IMR-90 (cell line): Measurements from ENCODE around the gene TMPRSS13. TPM values are rescaled to one million over a fixed set of nuclear protein-coding genes. Genes with fewer than 3 reads are reported as not detected.

Experiments
- ATAC-seq: fragments of 200-7000 bp; cut with Tn5 transposase; 2 replicates; pipeline ENCODE4 v1.9.1; 2020; ENCODE audit warnings: low read depth, mild to moderate bottlenecking, moderate library complexity
- BruUV-seq: library from RNA; stranded (reverse); fragments of 400-500 nt; replicated peaks from 2 replicates; lab custom pipeline; 2021; lab: Mats Ljungman, UMichigan
- CTCF ChIA-PET: fragments of 300-600 bp; formaldehyde crosslinking; extraction: SDS; loops from one replicate; lab custom pipeline; 2021; ENCODE audit warnings: antibody characterized with exemption; lab: Yijun Ruan, JAX
- POLR2A ChIA-PET: fragments of 300-600 bp; sonication (Branson Sonifier 250); formaldehyde crosslinking; loops from one replicate; lab custom pipeline; 2022; ENCODE audit warnings: antibody characterized with exemption; ENCODE audit not compliant: unreplicated experiment; lab: Charles Lee
- DNase-seq: peaks from one replicate; pipeline ENCODE4 v3.0.0; 2013
- H2AFZ ChIP-seq: replicated peaks from 2 replicates; pipeline ENCODE3; 2013; ENCODE audit warnings: low read length, mild to moderate bottlenecking; ENCODE audit not compliant: poor library complexity
- H2AK5ac ChIP-seq: 2 replicates; pipeline ENCODE4 v1.6.1; 2013; ENCODE audit warnings: low read depth, low read length, inconsistent platforms
- H2AK9ac ChIP-seq: replicated peaks from 2 replicates; pipeline ENCODE3; 2013; ENCODE audit warnings: mild to moderate bottlenecking, low read depth, low read length, moderate library complexity; ENCODE audit not compliant: poor library complexity
- H2BK120ac ChIP-seq: 2 replicates; pipeline ENCODE4 v1.6.1; 2013; ENCODE audit warnings: low read depth, low read length, inconsistent platforms
- H2BK15ac ChIP-seq: 3 replicates; pipeline ENCODE4 v1.6.1; 2013; ENCODE audit warnings: low read depth, low read length, inconsistent platforms
- H2BK20ac ChIP-seq: 2 replicates; pipeline ENCODE4 v1.6.1; 2013; ENCODE audit warnings: low read depth, mild to moderate bottlenecking, inconsistent platforms, low read length, moderate library complexity
- H2BK5ac ChIP-seq: 2 replicates; pipeline ENCODE4 v1.6.1; 2013; ENCODE audit warnings: mild to moderate bottlenecking, low read depth, low read length, inconsistent platforms; ENCODE audit not compliant: poor library complexity, severe bottlenecking
- H3K14ac ChIP-seq: replicated peaks from 2 replicates; pipeline ENCODE4 v1.6.1; 2013; ENCODE audit warnings: low read depth, low read length, inconsistent platforms
- H3K18ac ChIP-seq: 2 replicates; pipeline ENCODE4 v1.6.1; 2013; ENCODE audit warnings: low read depth, low read length, control low read depth
- H3K23ac ChIP-seq: 2 replicates; pipeline ENCODE4 v1.6.1; 2013; ENCODE audit warnings: low read depth, low read length, inconsistent platforms
- H3K27ac ChIP-seq: 2 replicates; pipeline ENCODE4 v1.5.1; 2013; ENCODE audit warnings: mild to moderate bottlenecking, control low read depth, low read length; ENCODE audit not compliant: insufficient read depth
- H3K27me3 ChIP-seq: 2 replicates; pipeline ENCODE4 v1.6.1; 2013; ENCODE audit warnings: low read length; ENCODE audit not compliant: control insufficient read depth, insufficient read depth
- H3K36me3 ChIP-seq: 2 replicates; pipeline ENCODE4 v1.6.1; 2013; ENCODE audit warnings: low read length, mixed read lengths; ENCODE audit not compliant: control insufficient read depth, insufficient read depth
- H3K4ac ChIP-seq: 2 replicates; pipeline ENCODE4 v1.6.1; 2013; ENCODE audit warnings: low read depth, low read length, inconsistent platforms
- H3K4me1 ChIP-seq: 2 replicates; pipeline ENCODE4 v1.6.1; 2013; ENCODE audit warnings: low read length, mixed read lengths; ENCODE audit not compliant: control insufficient read depth, insufficient read depth
- H3K4me2 ChIP-seq: 2 replicates; pipeline ENCODE4 v1.6.1; 2013; ENCODE audit warnings: low read depth, mild to moderate bottlenecking, control low read depth, low read length, moderate library complexity
- H3K4me3 ChIP-seq: 2 replicates; pipeline ENCODE4 v1.5.1; 2013; ENCODE audit warnings: low read depth, mild to moderate bottlenecking, control low read depth, low read length, moderate library complexity; ENCODE audit not compliant: insufficient read depth
- H3K56ac ChIP-seq: 2 replicates; pipeline ENCODE4 v1.6.1; 2013; ENCODE audit warnings: low read length, inconsistent platforms; ENCODE audit not compliant: insufficient read depth; ENCODE audit errors: extremely low read depth
- H3K79me1 ChIP-seq, 2 experiments: 2 replicates each; pipeline ENCODE4 v1.6.1; 2013; ENCODE audit warnings: low read length in 2 of 2, inconsistent platforms in 1 of 2, low read depth in 1 of 2
- H3K9ac ChIP-seq: 2 replicates; pipeline ENCODE4 v1.6.1; 2013; ENCODE audit warnings: low read depth, low read length, control low read depth
- H3K9me1 ChIP-seq: 2 replicates; pipeline ENCODE4 v1.6.1; 2013; ENCODE audit warnings: low read length, inconsistent platforms; ENCODE audit not compliant: insufficient read depth
- H3K9me3 ChIP-seq: 2 replicates; pipeline ENCODE4 v1.6.1; 2013; ENCODE audit warnings: low read length; ENCODE audit not compliant: control insufficient read depth, insufficient read depth
- H4K20me1 ChIP-seq: 2 replicates; pipeline ENCODE4 v1.6.1; 2013; ENCODE audit warnings: low read length, inconsistent platforms; ENCODE audit not compliant: insufficient read depth
- H4K5ac ChIP-seq: 2 replicates; pipeline ENCODE4 v1.6.1; 2013; ENCODE audit warnings: mild to moderate bottlenecking, low read depth, low read length, control low read depth
- H4K8ac ChIP-seq, 2 experiments: 2 replicates each; pipeline ENCODE4 v1.6.1; 2013; ENCODE audit warnings: low read depth in 2 of 2, low read length in 2 of 2, control low read depth in 1 of 2, inconsistent platforms in 1 of 2
- H4K91ac ChIP-seq: 2 replicates; pipeline ENCODE4 v1.6.1; 2013; ENCODE audit warnings: low read depth, low read length, inconsistent platforms; ENCODE audit not compliant: insufficient read depth
- BHLHE40 ChIP-seq: fragments of 150-350 bp; IDR thresholded peaks from 2 replicates; pipeline ENCODE4 v1.6.1; 2016; ENCODE audit warnings: mild to moderate bottlenecking, low read depth, low read length
- CEBPB ChIP-seq: IDR thresholded peaks from 2 replicates; pipeline ENCODE4 v1.6.1; 2012; ENCODE audit warnings: low read depth, low read length, improper control_type of control experiment
- CHD1 ChIP-seq: IDR thresholded peaks from 2 replicates; pipeline ENCODE4 v1.6.1; 2012; ENCODE audit warnings: low read depth, low read length, improper control_type of control experiment
- ELK1 ChIP-seq: fragments of 150-350 bp; IDR thresholded peaks from 2 replicates; pipeline ENCODE4 v1.6.1; 2016; ENCODE audit warnings: low read depth, mild to moderate bottlenecking, low read length, moderate library complexity, borderline replicate concordance
- MAFK ChIP-seq: IDR thresholded peaks from 2 replicates; pipeline ENCODE4 v1.6.1; 2012; ENCODE audit warnings: low read depth, low read length, improper control_type of control experiment
- MAZ ChIP-seq: IDR thresholded peaks from 2 replicates; pipeline ENCODE4 v1.6.1; 2012; ENCODE audit warnings: low read depth, mild to moderate bottlenecking, low read length, improper control_type of control experiment, moderate library complexity, borderline replicate concordance
- MXI1 ChIP-seq: IDR thresholded peaks from 2 replicates; pipeline ENCODE4 v1.6.1; 2012; ENCODE audit warnings: low read depth, mild to moderate bottlenecking, low read length, moderate library complexity, borderline replicate concordance
- RCOR1 ChIP-seq: IDR thresholded peaks from 2 replicates; pipeline ENCODE4 v1.6.1; 2012; ENCODE audit warnings: mild to moderate bottlenecking, low read length, improper control_type of control experiment; ENCODE audit not compliant: insufficient replicate concordance
- RFX5 ChIP-seq: IDR thresholded peaks from 2 replicates; pipeline ENCODE4 v1.8.0; 2012; ENCODE audit warnings: low read depth, mild to moderate bottlenecking, low read length, moderate library complexity
- SMC3 ChIP-seq: fragments of 150-350 bp; IDR thresholded peaks from 2 replicates; pipeline ENCODE4 v1.6.1; 2016; ENCODE audit warnings: low read depth, mild to moderate bottlenecking, antibody characterized with exemption, low read length, moderate library complexity
- WGBS, 2 experiments: methylation state at CpG; one replicate each; pipeline versions ENCODE4 v1.1.5 to v1.1.7; 2013; ENCODE audit warnings: missing lambda C conversion rate in 2 of 2; ENCODE audit not compliant: insufficient read length in 1 of 2; ENCODE audit errors: extremely low coverage in 2 of 2; 5-methylcytosine and 5-hydroxymethylcytosine counted together
- dilution Hi-C: fragments of 300-500 bp; cut with HindIII; formaldehyde crosslinking; loops from one replicate; pipeline ENCODE4 v1.14.3; 2018; ENCODE audit warnings: low sequenced_read_pairs; ENCODE audit not compliant: unreplicated experiment
- in situ Hi-C: fragments of 300-500 bp; cut with MboI; formaldehyde crosslinking; loops from 3 replicates; pipeline ENCODE4 v1.14.3; 2019; ENCODE audit warnings: low sequenced_read_pairs, inconsistent platforms, mixed read lengths
- intact Hi-C: fragments of 100-400 bp; cut with micrococcal nuclease; formaldehyde crosslinking; loops from 2 replicates; pipeline ENCODE4 v1.10.0; 2022
- polyA plus RNA-seq, 3 experiments: library from polyadenylated mRNA; depleted of rRNA; stranded (reverse); fragments of >200 nt; gene quantifications; 2 replicates each; pipeline ENCODE4 v1.2.3, GENCODE V29; 2012; ENCODE audit warnings: low replicate concordance in 1 of 3
- total RNA-seq: library from RNA; depleted of rRNA; stranded (reverse); fragments of >200 nt; gene quantifications from 2 replicates; pipeline ENCODE4 v1.2.3, GENCODE V29; 2012
- TF ChIP-seq, protein P1 (sequence below): fragments of 150-350 bp; IDR thresholded peaks from 2 replicates; pipeline ENCODE4 v1.6.1; 2017; ENCODE audit warnings: mild to moderate bottlenecking, antibody characterized with exemption, low read length, low read depth

Gene TMPRSS13
- total and polyA plus RNA-seq, 2 of the 4 experiments (the other 2 are of a cell fraction) = not detected

DNA sequence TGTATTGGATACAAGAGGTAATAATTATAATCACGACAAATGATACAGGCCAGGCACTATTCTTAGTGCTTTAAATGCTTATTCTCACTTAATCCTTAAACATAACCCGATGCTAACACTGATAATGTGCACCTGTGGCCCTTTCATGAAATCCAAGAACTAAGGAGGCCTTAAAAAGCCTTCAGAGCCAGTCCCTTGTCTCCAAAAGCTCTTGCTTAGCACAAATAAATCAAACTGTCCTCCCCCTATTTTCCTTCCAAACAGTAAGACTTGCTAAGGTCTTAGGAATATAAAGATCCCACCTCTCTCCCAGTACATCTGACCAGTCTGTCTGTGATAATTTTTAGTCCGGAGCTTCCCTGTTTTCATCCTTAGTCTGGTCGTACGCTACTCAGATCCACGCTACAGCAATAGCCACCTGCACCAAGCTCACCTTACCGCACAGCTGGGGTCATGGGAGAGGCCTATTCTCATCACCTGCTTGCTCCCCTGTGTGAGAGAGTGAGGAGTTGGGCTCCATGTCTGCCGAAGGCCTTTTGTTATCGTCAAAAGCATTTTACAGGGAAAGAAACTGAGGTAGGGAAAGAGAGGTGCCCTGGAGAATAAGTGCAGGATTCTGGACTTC is 69.6 kb downstream of the TMPRSS13 start:
- H4K91ac ChIP-seq = no peak overlapping the region
- no peak overlapping the region for H2AFZ ChIP-seq
- H4K8ac ChIP-seq = no peak overlapping the region
- TF ChIP-seq RCOR1 (no peak), CEBPB (no peak), MAZ (no peak), ELK1 (no peak), SMC3 (no peak), CHD1 (no peak), RFX5 (no peak), MXI1 (no peak), BHLHE40 (no peak), MAFK (no peak)
- TF ChIP-seq, protein P1, sequence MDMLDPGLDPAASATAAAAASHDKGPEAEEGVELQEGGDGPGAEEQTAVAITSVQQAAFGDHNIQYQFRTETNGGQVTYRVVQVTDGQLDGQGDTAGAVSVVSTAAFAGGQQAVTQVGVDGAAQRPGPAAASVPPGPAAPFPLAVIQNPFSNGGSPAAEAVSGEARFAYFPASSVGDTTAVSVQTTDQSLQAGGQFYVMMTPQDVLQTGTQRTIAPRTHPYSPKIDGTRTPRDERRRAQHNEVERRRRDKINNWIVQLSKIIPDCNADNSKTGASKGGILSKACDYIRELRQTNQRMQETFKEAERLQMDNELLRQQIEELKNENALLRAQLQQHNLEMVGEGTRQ = no peak
- BruUV-seq = no TSS peak
- DNase-seq (no peak), ATAC-seq (no peak)
- ChIA-PET POLR2A (no interaction called here), CTCF (interaction anchor here (1.2 kb wide), 1 partner anchor 15 kb away, joined by 3 read pairs; no protein-coding TSS in a partner anchor)
- no peak overlapping the region for H3K4me3 ChIP-seq
- H3K9me1 ChIP-seq = no peaks in the 10 kb centered on the region
- no peak overlapping the region for H2AK5ac ChIP-seq
- no peak overlapping the region for H4K5ac ChIP-seq
- peaks cover 8% of the 10 kb centered on the region for H3K27me3 ChIP-seq
- no peaks in the 10 kb centered on the region for H3K36me3 ChIP-seq
- intact Hi-C loops (no loop called here), in situ Hi-C loops (no loop called here), dilution Hi-C loops (no loop called here)
- H3K14ac ChIP-seq = no peak overlapping the region
- no peaks in the 10 kb centered on the region for H3K4me1 ChIP-seq
- no peak overlapping the region for H3K4ac ChIP-seq
- H3K23ac ChIP-seq = no peak overlapping the region
- no peak overlapping the region for H3K27ac ChIP-seq
- no peak overlapping the region for H3K18ac ChIP-seq
- H3K4me2 ChIP-seq = no peak overlapping the region
- H2AK9ac ChIP-seq = no peak overlapping the region
- 10% methylated on average over 1 of the region's 9 CpGs; no CpG with 5 or more reads in 1 of the 2 experiments for WGBS, 2 experiments
- H4K20me1 ChIP-seq = no peaks in the 10 kb centered on the region
- H3K9ac ChIP-seq = no peak overlapping the region
- H3K79me1 ChIP-seq = no peaks in the 10 kb centered on the region
- H2BK20ac ChIP-seq = no peak overlapping the region
- no peak overlapping the region for H2BK5ac ChIP-seq
- no peak overlapping the region for H2BK120ac ChIP-seq
- no peak overlapping the region for H3K56ac ChIP-seq
- H3K9me3 ChIP-seq = no peaks in the 10 kb centered on the region
- no peak overlapping the region for H2BK15ac ChIP-seq
